Stimulated activated CD4-positive, alpha-beta T cell treated with anti-CD3 and anti-CD28 coated beads, Interleukin-2, amount 100 ng/mL, for 48 hours (primary cell): ENCODE measurements around the gene POLR2M.

ENCODE experiments used
- DNase-seq, 2 donors: peaks; one replicate each; pipeline ENCODE4 v3.0.0-alpha.2; 2020

The POLR2M gene

DNA sequence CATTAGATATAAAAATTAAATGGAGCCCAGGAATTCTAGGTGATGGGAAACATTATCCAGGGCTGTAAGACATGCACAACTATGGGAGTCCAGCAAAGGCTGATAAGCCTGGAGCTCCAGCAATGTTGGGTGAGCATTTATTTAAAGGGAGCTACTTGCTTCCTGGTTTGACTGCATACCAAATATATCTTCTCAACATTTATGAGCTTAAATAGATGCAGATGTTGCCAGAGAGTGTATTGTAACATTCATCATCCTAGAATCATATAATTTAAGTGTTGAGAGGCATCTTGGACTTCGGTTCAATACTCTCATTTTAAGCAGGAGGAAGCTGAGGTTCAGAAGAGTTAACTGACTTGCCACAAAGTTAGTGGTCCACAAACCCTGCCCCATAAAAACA is 12.2 kb upstream of the POLR2M start:
- DNase-seq, result no peak

- no peak for DNase-seq
Observed at GRCh38 chr15:57696146-57696545, 10.4 kb upstream of the POLR2M start.

DNA sequence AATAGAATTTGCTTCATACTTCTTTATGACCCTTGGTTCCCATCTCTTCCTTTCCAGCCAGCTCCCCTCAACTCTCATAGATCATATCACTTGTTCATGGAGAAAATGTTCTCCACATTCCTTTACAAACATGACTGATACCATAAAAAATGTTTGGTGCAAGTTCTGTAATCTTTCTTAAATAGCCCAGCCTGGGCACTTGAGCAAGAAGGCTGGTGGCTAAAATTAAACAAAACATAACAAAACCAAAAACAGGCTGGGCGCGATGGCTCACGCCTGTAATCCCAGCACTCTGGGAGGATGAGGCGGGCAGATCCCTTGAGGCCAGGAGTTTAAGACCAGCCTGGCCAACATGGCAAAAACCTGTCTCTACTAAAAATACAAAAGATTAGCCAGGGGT is 8.9 kb upstream of the POLR2M start:
- no peak for DNase-seq

DNA sequence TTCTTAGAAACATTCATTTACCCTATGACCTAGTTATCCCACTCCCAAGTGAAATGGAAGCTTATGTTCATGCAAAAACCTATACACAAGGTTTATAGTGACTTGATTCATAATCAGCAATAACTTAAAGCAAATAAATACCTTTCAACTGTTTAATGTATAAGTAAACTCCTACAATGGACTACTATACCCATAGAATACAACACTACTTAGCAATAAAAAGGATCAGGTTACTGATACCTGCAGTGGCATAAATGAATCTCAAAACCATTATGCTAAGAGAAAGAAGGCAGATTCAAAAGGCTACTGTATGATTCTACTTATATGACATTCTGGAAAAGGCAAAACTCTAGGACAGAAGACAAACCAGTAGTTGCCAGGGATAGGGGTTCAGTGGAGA is 8.3 kb upstream of the POLR2M start:
- DNase-seq, result no peak

DNA sequence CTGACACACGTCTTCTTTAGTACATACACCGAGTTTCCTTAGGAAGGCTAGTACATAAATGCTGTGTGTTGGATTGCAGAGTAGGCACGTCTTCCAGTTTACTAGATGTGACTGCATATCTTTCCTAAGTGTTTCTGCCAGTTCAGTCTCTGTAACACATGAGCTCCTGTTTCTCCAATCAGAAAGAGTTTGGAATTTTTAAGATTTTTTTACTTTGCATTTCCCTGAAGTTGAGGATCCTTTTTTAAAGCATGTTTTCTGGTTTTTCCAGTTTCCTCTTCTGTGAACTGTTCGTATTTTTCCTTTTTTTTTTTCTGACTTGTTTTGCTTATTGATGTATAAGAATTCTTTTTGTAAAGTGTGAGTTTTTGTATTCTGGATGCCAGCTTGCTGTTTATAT is 7.5 kb upstream of the POLR2M start:
- no peak for DNase-seq

- DNase-seq, result no peak
Observed at GRCh38 chr15:57703387-57703786, 3.1 kb upstream of the POLR2M start.

GRCh38 chr15:57704441-57704840 is 2.1 kb upstream of the POLR2M start:
- no peak for DNase-seq

DNA sequence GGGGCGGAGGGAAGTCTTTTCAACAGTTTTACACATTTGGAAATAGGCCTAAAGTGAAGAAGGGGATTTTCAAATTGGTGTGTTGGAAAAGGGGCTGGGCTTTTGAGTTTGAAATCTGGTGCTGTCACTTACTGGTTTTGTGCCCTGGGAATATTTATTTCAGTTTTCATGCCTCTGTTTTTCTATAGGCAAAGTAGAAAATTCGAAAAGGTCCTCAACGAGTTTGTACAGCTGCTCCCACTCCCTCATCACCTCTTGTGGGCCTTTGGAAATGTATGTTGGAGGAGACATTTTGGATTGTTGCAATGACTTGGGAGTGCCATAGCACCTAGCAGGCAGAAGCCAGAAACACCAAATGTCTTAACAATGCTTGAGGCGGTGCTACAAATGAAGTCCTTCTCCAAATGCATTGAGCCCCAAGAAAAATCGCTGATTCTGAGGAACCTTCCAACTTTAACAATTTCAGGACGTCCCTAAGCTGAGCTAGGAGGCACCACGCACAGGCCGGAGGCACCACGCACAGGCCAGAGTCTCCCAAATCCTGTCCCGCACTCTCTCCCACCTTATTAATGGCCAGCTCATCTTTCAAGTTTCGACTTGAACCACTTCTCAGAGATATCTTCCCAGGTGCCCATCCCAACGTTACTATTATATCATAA is 639 bp upstream of the POLR2M start:
- no peak for DNase-seq

GRCh38 chr15:57708047-57708446 is 1.5 kb downstream of the POLR2M start:
- DNase-seq, result no peak

GRCh38 chr15:57718309-57718708 is 11.8 kb downstream of the POLR2M start:
- DNase-seq, result no peak

GRCh38 chr15:57720867-57721266 is 14.4 kb downstream of the POLR2M start:
- DNase-seq, result no peak

- DNase-seq, result no peak
Observed at GRCh38 chr15:57726411-57726810, 19.9 kb downstream of the POLR2M start.

DNA sequence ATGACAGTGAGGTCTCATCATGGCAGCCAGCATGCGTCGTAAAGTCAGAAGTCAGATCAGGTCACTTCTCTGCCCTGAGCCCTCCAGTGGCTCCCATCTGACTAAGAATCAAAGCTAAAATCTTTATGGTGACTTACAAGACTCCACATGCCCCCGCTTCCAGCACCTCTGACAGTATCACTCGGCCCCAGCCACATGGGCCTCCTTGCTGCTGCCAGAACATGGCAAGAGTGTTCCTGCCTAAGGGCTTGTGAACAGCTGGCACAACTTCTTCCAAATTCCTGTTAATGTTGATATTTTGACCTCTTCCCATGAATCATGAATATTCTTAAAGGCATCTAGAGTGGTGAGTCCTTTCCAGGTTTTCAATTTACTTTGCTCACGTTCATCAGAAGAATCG is 20.5 kb downstream of the POLR2M start:
- no peak for DNase-seq

DNA sequence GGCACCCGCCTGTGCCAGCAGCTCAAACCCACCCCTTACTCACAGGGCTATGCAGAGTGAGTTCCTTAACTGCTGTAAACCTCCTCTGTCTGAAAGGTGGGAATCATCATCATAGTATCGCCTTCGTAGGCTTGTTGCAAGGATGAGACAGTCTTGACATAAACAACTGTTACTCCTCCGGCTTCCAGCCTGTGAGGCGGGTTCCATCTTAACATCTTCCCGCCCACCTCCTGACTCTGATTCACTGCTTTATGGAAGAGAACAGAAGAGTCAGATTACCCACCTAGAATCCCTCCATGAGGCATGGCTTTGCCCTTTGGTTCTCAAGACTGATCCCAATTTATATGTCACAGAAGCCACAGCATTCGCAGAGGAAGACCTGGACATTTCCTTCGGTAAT is 21.9 kb downstream of the POLR2M start:
- DNase-seq, result no peak

GRCh38 chr15:57730876-57731275 is 24.4 kb downstream of the POLR2M start:
- DNase-seq, result no peak

DNA sequence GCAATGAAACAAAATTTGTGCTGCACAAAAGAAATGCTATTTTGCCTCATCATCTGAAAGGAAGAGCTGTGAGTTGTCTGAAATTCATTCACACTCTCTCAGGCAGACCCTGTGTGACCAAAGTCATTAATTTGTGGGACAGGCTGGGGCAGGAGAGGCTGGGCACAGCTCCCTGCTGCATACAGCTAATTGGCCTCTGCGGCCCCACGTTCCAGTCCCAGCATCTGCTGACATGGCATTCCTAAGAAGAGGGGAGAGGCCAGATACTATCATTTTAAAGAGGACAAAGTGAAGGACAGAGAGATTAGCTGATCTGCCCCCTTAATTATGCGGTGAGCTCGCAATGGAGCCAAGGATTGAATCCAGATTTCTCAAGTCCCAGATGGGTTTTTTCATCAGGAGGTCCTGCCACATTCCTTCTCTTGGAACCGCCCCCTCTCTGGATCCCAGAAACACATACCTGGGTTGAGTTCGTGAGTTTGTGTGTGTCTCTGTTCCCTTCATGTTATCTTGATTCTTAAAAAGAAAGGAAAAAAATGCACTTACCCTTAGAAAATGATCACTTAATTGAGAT is 25.1 kb downstream of the POLR2M start:
- DNase-seq, result no peak

- peak; percentile 47 to 48 for DNase-seq
Observed at GRCh38 chr15:57732526-57733331, 26.2 kb downstream of the POLR2M start.

- DNase-seq, result no peak
Observed at GRCh38 chr15:57734860-57735259, 28.3 kb downstream of the POLR2M start.

GRCh38 chr15:57735431-57735830 is 28.9 kb downstream of the POLR2M start:
- no peak for DNase-seq

DNA sequence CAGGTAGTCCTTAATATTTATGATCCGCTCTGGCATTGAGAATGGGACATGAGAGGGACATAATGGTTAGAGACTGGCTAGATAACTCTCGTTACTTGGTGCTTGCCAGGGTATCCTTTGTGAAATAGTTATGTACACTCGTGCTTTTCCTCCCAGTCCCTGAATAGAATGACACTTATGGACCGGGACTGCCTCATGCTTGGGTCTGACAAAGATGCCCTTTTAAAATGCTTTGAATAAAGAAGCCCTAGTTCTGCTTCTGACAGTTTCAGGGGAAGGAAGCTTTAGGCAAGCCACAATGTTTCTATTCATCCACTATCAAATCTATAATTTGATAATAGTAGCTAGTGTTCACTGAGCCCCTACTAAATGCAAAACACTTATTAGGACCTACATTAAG is 29.4 kb downstream of the POLR2M start:
- no peak for DNase-seq

DNA sequence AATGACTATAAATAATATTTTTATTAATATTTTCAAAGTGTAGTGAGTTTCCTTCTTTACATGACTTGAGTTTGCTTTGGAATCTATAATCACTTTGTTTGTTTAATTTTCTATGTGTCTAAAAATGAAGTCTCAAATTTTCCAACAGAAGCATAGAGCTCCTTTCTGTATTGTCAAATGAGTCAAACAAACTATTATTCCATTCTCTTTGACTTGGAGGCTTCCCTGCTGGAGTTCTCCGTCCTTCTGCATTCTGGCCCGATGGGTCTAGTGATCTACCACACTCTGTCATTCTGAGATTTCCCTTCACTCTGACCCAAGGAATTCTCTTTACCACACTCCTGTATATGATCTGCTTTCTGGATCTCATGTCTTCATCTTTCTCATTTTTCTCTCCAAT is 30.1 kb downstream of the POLR2M start:
- no peak for DNase-seq

GRCh38 chr15:57738734-57739237 is 32.3 kb downstream of the POLR2M start:
- no peak for DNase-seq

DNA sequence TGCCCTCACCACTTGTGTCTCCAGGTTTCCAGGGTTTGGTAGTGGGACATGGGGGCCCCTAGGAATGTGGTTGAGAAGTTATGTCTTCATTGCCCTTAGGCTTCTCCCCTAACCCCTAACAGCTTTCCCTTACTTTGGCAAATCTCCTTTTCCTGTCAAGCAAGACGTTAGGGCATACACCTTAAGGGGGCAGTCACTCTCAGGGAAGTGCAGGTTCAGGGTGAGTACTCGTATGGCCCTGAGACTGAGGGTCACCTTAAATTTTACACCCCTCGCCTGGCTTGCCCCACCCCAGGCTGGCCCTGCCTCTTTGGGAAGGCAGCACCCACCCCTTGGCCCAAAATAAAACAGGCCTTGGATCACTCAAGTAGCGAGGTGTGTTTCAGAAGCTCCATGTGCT is 33.5 kb downstream of the POLR2M start:
- no peak for DNase-seq

DNA sequence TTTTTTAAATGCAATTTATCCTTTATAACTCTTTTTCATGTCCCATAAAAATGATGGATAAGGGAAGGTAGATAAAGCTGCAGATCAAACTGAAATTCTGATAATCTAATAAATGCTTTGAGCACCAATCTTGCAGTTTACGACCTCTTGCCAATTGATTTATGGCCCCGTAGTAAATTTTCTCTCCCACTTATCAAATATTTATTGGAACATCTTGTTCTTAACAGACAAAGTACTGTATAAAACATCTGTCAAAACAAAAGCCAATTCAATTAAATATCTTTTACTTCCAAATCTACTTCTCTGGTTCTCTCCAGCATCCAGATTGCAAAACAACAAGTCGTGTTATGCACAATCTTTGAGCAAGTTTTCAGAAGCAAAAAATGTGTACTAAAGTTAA is 34.6 kb downstream of the POLR2M start:
- DNase-seq, result no peak
